H9 (cell line): ENCODE measurements around the gene TEX51. TPM values are rescaled to one million over a fixed set of nuclear protein-coding genes. Genes with fewer than 3 reads are reported as not detected.

Experiments used
- DNase-seq: peaks from one replicate; pipeline ENCODE4 v3.0.0-alpha.2; 2017
- H2AFZ ChIP-seq: one replicate; pipeline ENCODE4 v1.6.1; 2013; ENCODE audit warnings: mild to moderate bottlenecking, low read length, control low read depth, moderate library complexity
- H2AK5ac ChIP-seq: 2 replicates; pipeline ENCODE4 v1.6.1; 2013; ENCODE audit warnings: low read length, control low read depth, mixed read lengths; ENCODE audit not compliant: insufficient read length
- H2BK120ac ChIP-seq: one replicate; pipeline ENCODE4 v1.6.1; 2013; ENCODE audit warnings: low read depth, mild to moderate bottlenecking, low read length, control low read depth, inconsistent platforms; ENCODE audit not compliant: poor library complexity, severe bottlenecking
- H2BK12ac ChIP-seq: 2 replicates; pipeline ENCODE4 v1.6.1; 2013; ENCODE audit warnings: low read length, control low read depth, mixed read lengths, low read depth; ENCODE audit not compliant: insufficient read length
- H2BK15ac ChIP-seq: 2 replicates; pipeline ENCODE4 v1.6.1; 2013; ENCODE audit warnings: low read depth, low read length, control low read depth
- H2BK20ac ChIP-seq: one replicate; pipeline ENCODE4 v1.6.1; 2013; ENCODE audit warnings: low read depth, mild to moderate bottlenecking, low read length, control low read depth, inconsistent platforms; ENCODE audit not compliant: poor library complexity, severe bottlenecking
- H2BK5ac ChIP-seq: 2 replicates; pipeline ENCODE4 v1.6.1; 2013; ENCODE audit warnings: low read length, control low read depth, mixed read lengths; ENCODE audit not compliant: insufficient read length
- H3K14ac ChIP-seq: 2 replicates; pipeline ENCODE4 v1.6.1; 2013; ENCODE audit warnings: low read length, control low read depth; ENCODE audit not compliant: insufficient read depth
- H3K18ac ChIP-seq: 2 replicates; pipeline ENCODE4 v1.6.1; 2013; ENCODE audit warnings: low read depth, mild to moderate bottlenecking, mixed read lengths, low read length, control low read depth; ENCODE audit not compliant: insufficient read length
- H3K23ac ChIP-seq: 2 replicates; pipeline ENCODE4 v1.6.1; 2013; ENCODE audit warnings: low read length, control low read depth, mixed read lengths, low read depth; ENCODE audit not compliant: insufficient read length
- H3K23me2 ChIP-seq: 2 replicates; pipeline ENCODE4 v1.6.1; 2013; ENCODE audit warnings: low read depth, mild to moderate bottlenecking, mixed read lengths, low read length, control low read depth; ENCODE audit not compliant: insufficient read length, poor library complexity, severe bottlenecking
- H3K27ac ChIP-seq: 2 replicates; pipeline ENCODE4 v1.5.1; 2013; ENCODE audit warnings: low read length, control low read depth, mixed read lengths, low read depth; ENCODE audit not compliant: insufficient read length
- H3K27me3 ChIP-seq: 2 replicates; pipeline ENCODE4 v1.6.1; 2013; ENCODE audit warnings: low read length, control low read depth, inconsistent platforms; ENCODE audit not compliant: insufficient read depth
- H3K4ac ChIP-seq: 2 replicates; pipeline ENCODE4 v1.6.1; 2013; ENCODE audit warnings: low read depth, mild to moderate bottlenecking, control low read depth, inconsistent platforms, low read length, moderate library complexity
- H3K4me1 ChIP-seq: 2 replicates; pipeline ENCODE4 v1.6.1; 2013; ENCODE audit warnings: low read length, control low read depth, inconsistent platforms; ENCODE audit not compliant: insufficient read depth
- H3K4me2 ChIP-seq: 2 replicates; pipeline ENCODE4 v1.6.1; 2013; ENCODE audit warnings: low read length, control low read depth, mixed read lengths; ENCODE audit not compliant: insufficient read length, insufficient read depth
- H3K56ac ChIP-seq: 2 replicates; pipeline ENCODE4 v1.6.1; 2013; ENCODE audit warnings: low read depth, mild to moderate bottlenecking, mixed read lengths, low read length, control low read depth; ENCODE audit not compliant: insufficient read length
- H3K79me1 ChIP-seq: 2 replicates; pipeline ENCODE4 v1.6.1; 2013; ENCODE audit warnings: low read depth, mild to moderate bottlenecking, moderate library complexity, low read length, control low read depth, inconsistent platforms; ENCODE audit not compliant: insufficient read depth, poor library complexity, severe bottlenecking
- H3K79me2 ChIP-seq: 2 replicates; pipeline ENCODE4 v1.6.1; 2013; ENCODE audit warnings: low read length, control low read depth, inconsistent platforms; ENCODE audit not compliant: insufficient read depth
- H3K9ac ChIP-seq: 2 replicates; pipeline ENCODE4 v1.6.1; 2013; ENCODE audit warnings: low read length, control low read depth, mixed read lengths; ENCODE audit not compliant: insufficient read length; ENCODE audit errors: extremely low read depth
- H3K9me3 ChIP-seq: one replicate; pipeline ENCODE4 v1.6.1; 2013; ENCODE audit warnings: low read depth, low read length, inconsistent platforms; ENCODE audit not compliant: control insufficient read depth
- H3T11ph ChIP-seq: one replicate; pipeline ENCODE4 v1.6.1; 2013; ENCODE audit warnings: mild to moderate bottlenecking, low read length, control low read depth, inconsistent platforms
- H4K20me1 ChIP-seq: one replicate; pipeline ENCODE4 v1.6.1; 2013; ENCODE audit not compliant: control insufficient read depth, insufficient read length, insufficient read depth
- H4K5ac ChIP-seq: 2 replicates; pipeline ENCODE4 v1.6.1; 2013; ENCODE audit warnings: low read depth, mild to moderate bottlenecking, mixed read lengths, low read length, control low read depth; ENCODE audit not compliant: insufficient read length
- H4K8ac ChIP-seq: replicated peaks from 2 replicates; pipeline ENCODE4 v1.6.1; 2013; ENCODE audit warnings: low read length, control low read depth, mixed read lengths, low read depth; ENCODE audit not compliant: insufficient read length
- H4K91ac ChIP-seq: 2 replicates; pipeline ENCODE4 v1.6.1; 2013; ENCODE audit warnings: low read depth, mild to moderate bottlenecking, moderate library complexity, mixed read lengths, low read length, control low read depth; ENCODE audit not compliant: insufficient read length
- H3K27ac Mint-ChIP-seq, 3 experiments: 2 replicates in 2 of 3; 3 replicates in 1 of 3; pipeline ENCODE4 v1.8.0; 2020 to 2021; ENCODE audit warnings: mixed read lengths in 3 of 3, mild to moderate bottlenecking in 1 of 3, moderate library complexity in 1 of 3
- H3K27me3 Mint-ChIP-seq: 2 replicates; pipeline ENCODE4 v1.8.0; 2021; ENCODE audit warnings: low read depth, mild to moderate bottlenecking, moderate library complexity, mixed read lengths
- H3K36me3 Mint-ChIP-seq, 3 experiments: 2 replicates in 2 of 3; 3 replicates in 1 of 3; pipeline ENCODE4 v1.8.0; 2020 to 2021; ENCODE audit warnings: low read depth in 3 of 3, mixed read lengths in 3 of 3; ENCODE audit not compliant: insufficient read depth in 1 of 3
- H3K4me1 Mint-ChIP-seq, 2 experiments: 2 replicates each; pipeline ENCODE4 v1.8.0; 2020; ENCODE audit warnings: mixed read lengths in 2 of 2
- H3K4me3 Mint-ChIP-seq, 2 experiments: 2 replicates in 1 of 2; 3 replicates in 1 of 2; pipeline ENCODE4 v1.8.0; 2020 to 2021; ENCODE audit warnings: mild to moderate bottlenecking in 2 of 2, mixed read lengths in 2 of 2, moderate library complexity in 1 of 2
- H3K9me3 Mint-ChIP-seq, 2 experiments: 2 replicates in 1 of 2; 3 replicates in 1 of 2; pipeline ENCODE4 v1.8.0; 2020; ENCODE audit warnings: mild to moderate bottlenecking in 2 of 2, mixed read lengths in 2 of 2, moderate library complexity in 1 of 2
- CTCF ChIP-seq: fragments of 200-600 bp; sonication (generic); conservative IDR thresholded peaks from 3 replicates; pipeline ENCODE4 v1.8.0; 2021; ENCODE audit warnings: antibody characterized with exemption, mild to moderate bottlenecking
- WGBS: extraction: QIAGEN DNeasy Blood & Tissue Kit; methylation state at CpG from one replicate; pipeline ENCODE4 v1.1.7; 2013; ENCODE audit warnings: missing lambda C conversion rate, low lambda C conversion rate, mixed read lengths; ENCODE audit not compliant: insufficient read length; ENCODE audit errors: extremely low coverage; 5-methylcytosine and 5-hydroxymethylcytosine counted together
- total RNA-seq: library from RNA; stranded (reverse); gene quantifications from 2 replicates; pipeline ENCODE4 v1.2.1, GENCODE V29; 2021

TEX51 gene
- total RNA-seq, 1 experiment from 2014 or later = not detected

- Histone ChIP-seq H2BK12ac (no peak overlapping the region), H2AFZ (no peak overlapping the region), H3K56ac (no peak overlapping the region), H2BK120ac (no peak overlapping the region), H3K9ac (no peak overlapping the region), H3K4me2 (no peak overlapping the region), H3K14ac (no peak overlapping the region), H4K20me1 (no peaks in the 10 kb centered on the region), H2BK20ac (no peak overlapping the region), H4K91ac (no peak overlapping the region), H3K9me3 (peaks cover 3% of the 10 kb centered on the region), H3K18ac (no peak overlapping the region), H2BK15ac (no peak overlapping the region), H3K23me2 (no peaks in the 10 kb centered on the region), H2AK5ac (no peak overlapping the region), H3K27me3 (no peaks in the 10 kb centered on the region), H3K23ac (no peak overlapping the region), H3K4me1 (peaks cover 5% of the 10 kb centered on the region; the same call in 1 of the 2 replicates), H2BK5ac (no peak overlapping the region), H4K5ac (no peak overlapping the region), H3T11ph (no peak overlapping the region), H3K27ac (no peak overlapping the region), H3K4ac (no peak overlapping the region), H3K79me2 (no peaks in the 10 kb centered on the region), H3K79me1 (no peaks in the 10 kb centered on the region), H4K8ac (no peak overlapping the region)
- Mint-ChIP-seq H3K4me1 (peaks cover 22 to 24% of the 10 kb centered on the region in 2 experiments), H3K9me3 (peaks cover 18 to 23% of the 10 kb centered on the region in 2 experiments), H3K4me3 (no peak overlapping the region), H3K36me3 (peaks cover 9 to 14% (median 11%) of the 10 kb centered on the region in 3 experiments; a peak in 6 of 7 replicates), H3K27ac (no peak overlapping the region), H3K27me3 (peaks cover 66% of the 10 kb centered on the region)
- DNase-seq = no peak
- TF ChIP-seq CTCF = no peak
- WGBS = no CpG with 5 or more reads among the region's 9 CpGs
These were observed 51.1 kb downstream of the TEX51 start for GRCh38 chr2:126949775-126950174.
